OCI-LY3 (cell line): ENCODE measurements around the gene KCNE4.

Experiments
- H2AFZ ChIP-seq: fragments of 200-600, 300-600 bp; shearing (Covaris generic); 2 replicates; pipeline ENCODE4 v1.6.0; 2014; ENCODE audit warnings: antibody characterized with exemption, low read depth, low read length
- H3K27ac ChIP-seq: fragments of 200-600, 300-600 bp; sonication (generic); 2 replicates; pipeline ENCODE4 v1.5.1; 2014; ENCODE audit warnings: mild to moderate bottlenecking, low read length, moderate library complexity, mixed read lengths
- H3K27me3 ChIP-seq: fragments of 200-600, 300-600 bp; sonication (generic); 2 replicates; pipeline ENCODE4 v1.6.1; 2014; ENCODE audit warnings: low read depth, low read length, mixed read lengths
- H3K36me3 ChIP-seq: fragments of 200-600, 300-600 bp; sonication (generic); replicated peaks from 2 replicates; pipeline ENCODE3; 2014; ENCODE audit warnings: low read depth, low read length, mixed read lengths
- H3K4me1 ChIP-seq: fragments of 300-600, 200-600 bp; sonication (generic); 2 replicates; pipeline ENCODE4 v1.6.1; 2014; ENCODE audit warnings: low read length, mixed read lengths
- H3K4me2 ChIP-seq: fragments of 200-600, 300-600 bp; sonication (generic); 2 replicates; pipeline ENCODE4 v1.6.1; 2014; ENCODE audit warnings: low read length, mixed read lengths
- H3K4me3 ChIP-seq: fragments of 300-600, 200-600 bp; sonication (generic); 2 replicates; pipeline ENCODE4 v1.5.1; 2014; ENCODE audit warnings: antibody characterized with exemption, mild to moderate bottlenecking, low read length, moderate library complexity
- H3K79me2 ChIP-seq: fragments of 300-600, 200-600 bp; shearing (Covaris generic); 2 replicates; pipeline ENCODE4 v1.6.1; 2014; ENCODE audit warnings: mild to moderate bottlenecking, low read length, mixed read lengths
- H3K9ac ChIP-seq: fragments of 300-600, 200-600 bp; shearing (Covaris generic); 2 replicates; pipeline ENCODE4 v1.6.0; 2014; ENCODE audit warnings: mild to moderate bottlenecking, low read length, moderate library complexity
- H3K9me3 ChIP-seq: fragments of 200-600, 300-600 bp; shearing (Covaris generic); 2 replicates; pipeline ENCODE4 v1.6.1; 2014; ENCODE audit warnings: low read length, mixed read lengths; ENCODE audit not compliant: insufficient read depth
- H4K20me1 ChIP-seq: fragments of 200-600, 300-600 bp; sonication (generic); 2 replicates; pipeline ENCODE4 v1.6.1; 2016; ENCODE audit warnings: low read length, mixed read lengths; ENCODE audit not compliant: insufficient read depth
- EZH2phosphoT487 ChIP-seq: fragments of 200-600 bp; shearing (Covaris generic); IDR thresholded peaks from 2 replicates; pipeline ENCODE4 v1.6.1; 2018; ENCODE audit warnings: antibody characterized with exemption, mixed run types, low read depth
- TF ChIP-seq, protein P1 (sequence below): fragments of 200-600, 300-600 bp; sonication (generic); IDR thresholded peaks from 2 replicates; pipeline ENCODE4 v1.5.1; 2014; ENCODE audit warnings: antibody characterized with exemption, low read length, low read depth

The KCNE4 gene

DNA sequence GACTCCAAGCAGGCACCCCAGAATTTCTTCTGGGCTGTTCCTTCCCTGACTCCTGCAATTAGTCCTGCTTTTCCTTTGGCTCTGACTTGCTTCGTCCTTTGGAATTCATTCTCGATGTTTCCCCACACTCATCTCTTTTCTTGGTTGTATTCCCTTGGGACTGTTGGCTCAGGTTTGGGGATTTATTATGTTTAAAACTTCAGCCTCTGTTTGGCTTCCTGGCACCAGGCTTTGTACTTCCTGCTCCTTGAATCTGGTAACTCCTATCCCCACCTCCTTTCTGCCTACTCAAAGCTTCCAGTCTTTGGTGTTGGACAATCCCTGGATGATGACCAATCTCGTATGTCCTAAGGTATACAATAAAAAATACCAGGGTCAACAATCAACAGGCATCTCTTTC is 1.8 kb upstream of the KCNE4 start:
- Histone ChIP-seq H3K4me2 (no peak overlapping the region), H3K36me3 (no peaks in the 10 kb centered on the region), H3K27me3 (no peaks in the 10 kb centered on the region), H3K79me2 (no peaks in the 10 kb centered on the region), H3K27ac (no peak overlapping the region), H4K20me1 (no peaks in the 10 kb centered on the region), H3K4me1 (0 out of 2 replicates have a peak, but pooled peaks cover 2% of the 10 kb centered on the region), H3K9me3 (no peaks in the 10 kb centered on the region), H2AFZ (no peak overlapping the region), H3K4me3 (no peak overlapping the region), H3K9ac (no peak overlapping the region)
- TF ChIP-seq, protein P1, sequence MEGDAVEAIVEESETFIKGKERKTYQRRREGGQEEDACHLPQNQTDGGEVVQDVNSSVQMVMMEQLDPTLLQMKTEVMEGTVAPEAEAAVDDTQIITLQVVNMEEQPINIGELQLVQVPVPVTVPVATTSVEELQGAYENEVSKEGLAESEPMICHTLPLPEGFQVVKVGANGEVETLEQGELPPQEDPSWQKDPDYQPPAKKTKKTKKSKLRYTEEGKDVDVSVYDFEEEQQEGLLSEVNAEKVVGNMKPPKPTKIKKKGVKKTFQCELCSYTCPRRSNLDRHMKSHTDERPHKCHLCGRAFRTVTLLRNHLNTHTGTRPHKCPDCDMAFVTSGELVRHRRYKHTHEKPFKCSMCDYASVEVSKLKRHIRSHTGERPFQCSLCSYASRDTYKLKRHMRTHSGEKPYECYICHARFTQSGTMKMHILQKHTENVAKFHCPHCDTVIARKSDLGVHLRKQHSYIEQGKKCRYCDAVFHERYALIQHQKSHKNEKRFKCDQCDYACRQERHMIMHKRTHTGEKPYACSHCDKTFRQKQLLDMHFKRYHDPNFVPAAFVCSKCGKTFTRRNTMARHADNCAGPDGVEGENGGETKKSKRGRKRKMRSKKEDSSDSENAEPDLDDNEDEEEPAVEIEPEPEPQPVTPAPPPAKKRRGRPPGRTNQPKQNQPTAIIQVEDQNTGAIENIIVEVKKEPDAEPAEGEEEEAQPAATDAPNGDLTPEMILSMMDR, result no peak
- no peak for TF ChIP-seq EZH2phosphoT487

DNA sequence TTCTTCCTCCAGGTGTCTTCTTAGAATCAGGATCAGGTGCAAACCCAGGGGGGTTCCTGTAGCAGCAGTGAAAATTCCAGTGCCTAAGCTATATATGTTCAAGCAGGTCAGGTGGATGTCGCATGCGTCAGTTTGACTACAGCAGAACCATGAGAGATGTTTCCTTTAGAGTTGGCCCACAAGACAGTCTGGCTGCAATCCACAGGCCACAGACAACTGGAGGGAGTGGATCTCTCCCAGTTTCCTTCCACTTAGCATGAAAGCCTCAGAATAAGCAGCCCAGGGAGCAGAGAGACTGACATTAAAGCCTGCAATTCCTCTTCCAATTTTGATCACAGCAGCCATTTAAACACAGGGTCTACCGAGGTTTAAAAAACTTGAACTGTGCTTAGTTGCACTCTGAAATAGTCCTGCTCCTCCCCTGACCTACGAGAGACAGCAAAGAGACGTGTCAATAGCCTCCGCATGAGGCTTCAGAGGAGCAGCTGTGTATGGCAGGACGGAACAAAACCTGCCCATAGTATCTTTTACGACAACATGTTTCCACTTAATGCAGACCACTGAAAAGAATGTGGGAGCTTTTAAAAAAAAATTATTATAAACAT is 988 bp upstream of the KCNE4 start:
- no peaks in the 10 kb centered on the region for H3K27me3 ChIP-seq
- no peaks in the 10 kb centered on the region for H3K9me3 ChIP-seq
- H3K79me2 ChIP-seq, result no peaks in the 10 kb centered on the region
- H3K4me1 ChIP-seq, result 0 out of 2 replicates have a peak, but pooled peaks cover 2% of the 10 kb centered on the region
- no peak overlapping the region for H3K27ac ChIP-seq
- H3K4me2 ChIP-seq, result no peak overlapping the region
- H4K20me1 ChIP-seq, result no peaks in the 10 kb centered on the region
- no peaks in the 10 kb centered on the region for H3K36me3 ChIP-seq
- H2AFZ ChIP-seq, result no peak overlapping the region
- H3K4me3 ChIP-seq, result no peak overlapping the region
- no peak overlapping the region for H3K9ac ChIP-seq
- no peak for TF ChIP-seq EZH2phosphoT487
- TF ChIP-seq, protein P1, result no peak

DNA sequence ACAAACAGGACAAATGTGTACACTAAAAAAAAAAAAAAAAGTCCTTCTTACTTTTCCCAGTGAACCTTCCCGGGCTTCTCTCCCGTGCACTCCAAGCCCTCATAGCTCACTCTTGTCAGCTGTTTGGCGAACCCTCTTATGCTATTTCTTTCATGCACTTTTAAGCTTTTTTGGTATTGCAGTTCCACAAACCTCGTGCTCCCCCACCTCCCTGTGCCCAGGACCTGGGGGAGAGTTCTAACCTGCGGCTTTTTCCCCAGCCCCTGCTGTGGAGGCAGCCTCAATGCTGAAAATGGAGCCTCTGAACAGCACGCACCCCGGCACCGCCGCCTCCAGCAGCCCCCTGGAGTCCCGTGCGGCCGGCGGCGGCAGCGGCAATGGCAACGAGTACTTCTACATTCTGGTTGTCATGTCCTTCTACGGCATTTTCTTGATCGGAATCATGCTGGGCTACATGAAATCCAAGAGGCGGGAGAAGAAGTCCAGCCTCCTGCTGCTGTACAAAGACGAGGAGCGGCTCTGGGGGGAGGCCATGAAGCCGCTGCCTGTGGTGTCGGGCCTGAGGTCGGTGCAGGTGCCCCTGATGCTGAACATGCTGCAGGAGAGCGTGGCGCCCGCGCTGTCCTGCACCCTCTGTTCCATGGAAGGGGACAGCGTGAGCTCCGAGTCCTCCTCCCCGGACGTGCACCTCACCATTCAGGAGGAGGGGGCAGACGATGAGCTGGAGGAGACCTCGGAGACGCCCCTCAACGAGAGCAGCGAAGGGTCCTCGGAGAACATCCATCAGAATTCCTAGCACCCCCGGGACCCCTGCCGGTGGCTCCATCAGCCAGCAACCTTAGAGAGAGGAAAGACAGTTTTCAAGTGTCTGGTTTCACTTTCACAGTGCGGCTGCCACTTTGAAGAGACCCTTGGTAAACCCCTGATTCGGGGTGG is 826 bp downstream of the KCNE4 start:
- no peaks in the 10 kb centered on the region for H3K4me1 ChIP-seq
- H4K20me1 ChIP-seq, result no peaks in the 10 kb centered on the region
- no peaks in the 10 kb centered on the region for H3K27me3 ChIP-seq
- TF ChIP-seq EZH2phosphoT487, result no peak
- TF ChIP-seq, protein P1, result no peak
- no peaks in the 10 kb centered on the region for H3K79me2 ChIP-seq
- no peak overlapping the region for H3K9ac ChIP-seq
- H3K27ac ChIP-seq, result no peak overlapping the region
- H2AFZ ChIP-seq, result no peak overlapping the region
- no peaks in the 10 kb centered on the region for H3K36me3 ChIP-seq
- no peak overlapping the region for H3K4me3 ChIP-seq
- H3K9me3 ChIP-seq, result no peaks in the 10 kb centered on the region
- H3K4me2 ChIP-seq, result no peak overlapping the region

DNA sequence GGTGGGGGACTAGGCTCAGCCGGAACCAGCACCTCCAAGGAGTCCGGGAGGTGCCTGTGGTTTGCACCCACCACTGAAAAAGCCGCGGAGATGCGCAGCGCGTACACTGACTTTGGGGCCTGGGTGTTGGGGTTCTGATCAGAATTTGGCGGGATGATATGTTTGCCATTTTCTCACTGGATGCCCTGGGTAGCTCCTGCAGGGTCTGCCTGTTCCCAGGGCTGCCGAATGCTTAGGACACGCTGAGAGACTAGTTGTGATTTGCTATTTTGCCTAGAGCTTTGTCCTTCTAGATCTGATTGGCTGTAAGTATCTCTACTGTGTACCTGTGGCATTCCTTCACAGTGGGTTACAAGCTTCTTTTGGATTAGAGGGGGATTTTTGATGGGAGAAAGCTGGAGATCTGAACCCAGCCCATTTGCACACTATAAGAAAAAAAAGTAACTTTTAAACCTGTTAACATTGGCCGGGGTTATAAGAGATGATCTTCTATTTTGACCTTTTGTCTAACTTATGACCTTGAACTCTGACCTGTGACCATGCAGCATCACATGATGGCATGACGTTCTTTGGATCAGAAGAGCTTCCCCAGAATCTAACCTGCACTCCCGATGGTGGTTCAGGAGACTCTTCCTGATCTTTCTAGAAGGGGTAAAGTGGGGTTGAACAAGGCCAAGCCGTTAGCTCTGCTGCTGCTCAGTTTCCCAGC is 1.6 kb downstream of the KCNE4 start:
- Histone ChIP-seq H3K4me2 (no peak overlapping the region), H4K20me1 (no peaks in the 10 kb centered on the region), H3K9me3 (no peaks in the 10 kb centered on the region), H3K4me3 (no peak overlapping the region), H3K27me3 (no peaks in the 10 kb centered on the region), H2AFZ (no peak overlapping the region), H3K36me3 (no peaks in the 10 kb centered on the region), H3K79me2 (no peaks in the 10 kb centered on the region), H3K27ac (no peak overlapping the region), H3K9ac (no peak overlapping the region), H3K4me1 (no peaks in the 10 kb centered on the region)
- no peak for TF ChIP-seq EZH2phosphoT487
- TF ChIP-seq, protein P1, result no peak
